ENCODE data around the gene GLA. TPM values are rescaled to one million over a fixed set of nuclear protein-coding genes. Genes with fewer than 3 reads are reported as not detected.

The GLA gene
- total RNA-seq, 1 experiment from 2014 or later: 63.6 TPM

GRCh38 chrX:101359966-101360365 is 47.8 kb downstream of the GLA start:
- CTCF ChIA-PET: no interaction called here
- H3K27ac Mint-ChIP-seq (ENCODE audit: unreplicated experiment): no peak overlapping the region
- intact Hi-C loops (cut with micrococcal nuclease; ENCODE audit: unreplicated experiment): no loop called here
- no peak for DNase-seq
- no peaks in the 10 kb centered on the region for H3K36me3 Mint-ChIP-seq (ENCODE audit: insufficient read depth, unreplicated experiment)
- no peak overlapping the region for H3K4me3 Mint-ChIP-seq (ENCODE audit: low read depth, unreplicated experiment)
- H3K4me1 Mint-ChIP-seq (ENCODE audit: low read depth, unreplicated experiment): no peaks in the 10 kb centered on the region
- H3K27me3 Mint-ChIP-seq (ENCODE audit: unreplicated experiment): no peaks in the 10 kb centered on the region
- H3K9me3 Mint-ChIP-seq (ENCODE audit: low read depth, unreplicated experiment): no peaks in the 10 kb centered on the region
- no TSS peak for BruUV-seq (replicated peaks)
- no peak for TF ChIP-seq CTCF (IDR thresholded peaks at IDR 0.05; ENCODE audit: unreplicated experiment)

GRCh38 chrX:101357166-101357795 is 50.4 kb downstream of the GLA start:
- no peak overlapping the region for H3K27ac Mint-ChIP-seq (ENCODE audit: unreplicated experiment)
- H3K36me3 Mint-ChIP-seq (ENCODE audit: insufficient read depth, unreplicated experiment): no peaks in the 10 kb centered on the region
- BruUV-seq (replicated peaks): no TSS peak
- intact Hi-C loops (cut with micrococcal nuclease; ENCODE audit: unreplicated experiment): no loop called here
- H3K27me3 Mint-ChIP-seq (ENCODE audit: unreplicated experiment): no peaks in the 10 kb centered on the region
- CTCF ChIA-PET: interaction anchor here (0.7 kb wide), 1 partner anchor 33 kb away, joined by 3 read pairs; the partner anchor contains the start of gene RPL36A
- no peaks in the 10 kb centered on the region for H3K9me3 Mint-ChIP-seq (ENCODE audit: low read depth, unreplicated experiment)
- H3K4me3 Mint-ChIP-seq (ENCODE audit: low read depth, unreplicated experiment): no peak overlapping the region
- TF ChIP-seq CTCF (IDR thresholded peaks at IDR 0.05; ENCODE audit: unreplicated experiment): no peak
- no peak for DNase-seq
- H3K4me1 Mint-ChIP-seq (ENCODE audit: low read depth, unreplicated experiment): no peaks in the 10 kb centered on the region

GRCh38 chrX:101349193-101349562 is 58.5 kb downstream of the GLA start:
- Mint-ChIP-seq H3K27ac (ENCODE audit: unreplicated experiment) (peak overlapping the region; percentile 79), H3K36me3 (ENCODE audit: insufficient read depth, unreplicated experiment) (peaks cover 26% of the 10 kb centered on the region), H3K4me3 (ENCODE audit: low read depth, unreplicated experiment) (peak overlapping the region; percentile 87), H3K4me1 (ENCODE audit: low read depth, unreplicated experiment) (peaks cover 10% of the 10 kb centered on the region), H3K27me3 (ENCODE audit: unreplicated experiment) (no peaks in the 10 kb centered on the region), H3K9me3 (ENCODE audit: low read depth, unreplicated experiment) (no peaks in the 10 kb centered on the region)
- intact Hi-C loops (cut with micrococcal nuclease; ENCODE audit: unreplicated experiment): no loop called here
- CTCF ChIA-PET: interaction anchor here (2.0 kb wide), 1 partner anchor 41 kb away, joined by 5 read pairs; no protein-coding TSS in a partner anchor
- no TSS peak for BruUV-seq (replicated peaks)
- TF ChIP-seq CTCF (IDR thresholded peaks at IDR 0.05; ENCODE audit: unreplicated experiment): no peak
- no peak for DNase-seq

GRCh38 chrX:101348452-101349192 is 59.1 kb downstream of the GLA start, which contains the start of gene TIMM8A:
TSS of gene TIMM8A (minus strand) at chrX:101348742. CDS start at chrX:101348664, 78 bp downstream.
- Mint-ChIP-seq H3K27ac (ENCODE audit: unreplicated experiment) (peak within 1 kb of the TSS; percentile 79), H3K9me3 (ENCODE audit: low read depth, unreplicated experiment) (no peaks in the 10 kb centered on the region), H3K36me3 (ENCODE audit: insufficient read depth, unreplicated experiment) (peaks cover 32% of the 10 kb centered on the region), H3K27me3 (ENCODE audit: unreplicated experiment) (no peaks in the 10 kb centered on the region), H3K4me1 (ENCODE audit: low read depth, unreplicated experiment) (peaks cover 10% of the 10 kb centered on the region), H3K4me3 (ENCODE audit: low read depth, unreplicated experiment) (peak within 1 kb of the TSS; percentile 87)
- intact Hi-C loops (cut with micrococcal nuclease; ENCODE audit: unreplicated experiment): no loop called here
- CTCF ChIA-PET: interaction anchor here (2.0 kb wide), 1 partner anchor 42 kb away, joined by 5 read pairs; no protein-coding TSS in a partner anchor
- BruUV-seq (replicated peaks): TSS peak; percentile 93
- no peak for TF ChIP-seq CTCF (IDR thresholded peaks at IDR 0.05; ENCODE audit: unreplicated experiment)
- peak; percentile 81 for DNase-seq

Measured in Calu3 (cell line).